Panc1 (cell line): ENCODE measurements around the gene TANGO6.

ENCODE experiments used
- POLR2AphosphoS5 ChIP-seq: IDR thresholded peaks from 2 replicates; pipeline ENCODE4 v1.6.1; 2012; ENCODE audit warnings: mild to moderate bottlenecking, low read depth, low read length, moderate library complexity
- REST ChIP-seq, 2 experiments: IDR thresholded peaks; 2 replicates each; pipeline ENCODE4 v1.6.1; 2011 to 2012; ENCODE audit warnings: low read depth in 2 of 2, control low read depth in 1 of 2, low read length in 1 of 2, mild to moderate bottlenecking in 1 of 2, moderate library complexity in 1 of 2; ENCODE audit not compliant: insufficient read depth in 1 of 2
- TF ChIP-seq, protein P1 (sequence below): fragments of 450-650 bp; IDR thresholded peaks from 2 replicates; pipeline ENCODE4 v1.5.1; 2017; ENCODE audit warnings: mild to moderate bottlenecking

DNA sequence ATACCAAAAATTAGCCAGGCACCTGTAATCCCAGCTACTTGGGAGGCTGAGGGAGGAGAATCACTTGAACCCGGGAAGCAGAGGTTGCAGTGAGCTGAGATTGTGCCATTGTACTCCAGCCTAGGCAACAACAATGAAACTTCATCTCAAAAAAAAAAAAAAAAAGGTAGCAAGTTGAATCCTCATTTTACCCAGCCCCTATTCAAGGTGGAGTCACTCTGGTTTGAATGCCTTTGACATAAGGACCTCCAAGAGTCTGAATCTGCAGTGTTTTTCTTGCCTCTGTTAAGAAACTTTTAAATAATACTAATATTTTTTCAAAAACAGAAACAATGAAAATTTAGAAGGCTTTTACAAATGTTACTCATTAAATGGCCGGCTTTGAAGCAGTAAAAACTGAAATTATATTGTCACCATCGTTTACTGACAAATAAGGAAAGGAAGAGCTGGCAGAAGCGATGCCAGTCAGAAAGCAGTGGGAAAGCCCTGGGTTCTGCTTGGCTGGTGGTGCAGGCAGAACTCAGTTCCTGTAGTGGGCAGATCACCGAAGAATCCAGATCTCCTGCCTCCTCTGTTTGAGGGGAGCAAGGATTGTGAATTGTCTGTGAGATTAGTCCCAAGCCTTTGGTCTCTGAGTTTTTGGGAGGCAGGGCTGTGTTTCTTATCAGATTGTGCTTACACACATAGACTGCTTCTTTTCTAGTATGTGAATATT lies 162.5 kb downstream of the TANGO6 start:
- TF ChIP-seq, protein P1, sequence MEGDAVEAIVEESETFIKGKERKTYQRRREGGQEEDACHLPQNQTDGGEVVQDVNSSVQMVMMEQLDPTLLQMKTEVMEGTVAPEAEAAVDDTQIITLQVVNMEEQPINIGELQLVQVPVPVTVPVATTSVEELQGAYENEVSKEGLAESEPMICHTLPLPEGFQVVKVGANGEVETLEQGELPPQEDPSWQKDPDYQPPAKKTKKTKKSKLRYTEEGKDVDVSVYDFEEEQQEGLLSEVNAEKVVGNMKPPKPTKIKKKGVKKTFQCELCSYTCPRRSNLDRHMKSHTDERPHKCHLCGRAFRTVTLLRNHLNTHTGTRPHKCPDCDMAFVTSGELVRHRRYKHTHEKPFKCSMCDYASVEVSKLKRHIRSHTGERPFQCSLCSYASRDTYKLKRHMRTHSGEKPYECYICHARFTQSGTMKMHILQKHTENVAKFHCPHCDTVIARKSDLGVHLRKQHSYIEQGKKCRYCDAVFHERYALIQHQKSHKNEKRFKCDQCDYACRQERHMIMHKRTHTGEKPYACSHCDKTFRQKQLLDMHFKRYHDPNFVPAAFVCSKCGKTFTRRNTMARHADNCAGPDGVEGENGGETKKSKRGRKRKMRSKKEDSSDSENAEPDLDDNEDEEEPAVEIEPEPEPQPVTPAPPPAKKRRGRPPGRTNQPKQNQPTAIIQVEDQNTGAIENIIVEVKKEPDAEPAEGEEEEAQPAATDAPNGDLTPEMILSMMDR = no peak
- no peak for TF ChIP-seq POLR2AphosphoS5
- TF ChIP-seq REST (IDR thresholded peaks at IDR 0.05; ENCODE audit: insufficient read depth in 1 of 2, low read depth in 2 of 2, low read length in 1 of 2) = no peak
